Parathyroid adenoma (tissue), 2 donors: ENCODE data around the gene SPSB2.
A peak's percentile ranks its signal among the peaks of the same experiment; 100 is the strongest.
"Not testable (repeated sequence)": the region's sequence is repeated elsewhere in the genome, so short reads cannot be mapped to it uniquely, and the experiment has no call there.

ENCODE experiments used
- H2AFZ ChIP-seq: fragments of 300-600 bp; sonication (generic); one replicate; pipeline ENCODE4 v1.7.0; 2017; ENCODE audit warnings: antibody characterized with exemption, mild to moderate bottlenecking
- H3K27ac ChIP-seq: fragments of 300-600 bp; sonication (generic); one replicate; pipeline ENCODE4 v1.7.0; 2017
- H3K27me3 ChIP-seq: fragments of 300-600 bp; sonication (generic); one replicate; pipeline ENCODE4 v1.7.0; 2017; ENCODE audit warnings: low read length; ENCODE audit not compliant: control insufficient read depth, insufficient read depth
- H3K36me3 ChIP-seq: fragments of 300-600 bp; sonication (generic); one replicate; pipeline ENCODE4 v1.7.0; 2017; ENCODE audit warnings: low read length; ENCODE audit not compliant: control insufficient read depth, insufficient read depth
- H3K4me1 ChIP-seq: fragments of 300-600 bp; sonication (generic); one replicate; pipeline ENCODE4 v1.7.0; 2017; ENCODE audit warnings: control low read depth
- H3K4me2 ChIP-seq: fragments of 300-600 bp; sonication (generic); one replicate; pipeline ENCODE4 v1.7.0; 2017; ENCODE audit warnings: low read length
- H3K4me3 ChIP-seq: fragments of 300-600 bp; sonication (generic); one replicate; pipeline ENCODE4 v1.7.0; 2017; ENCODE audit warnings: low read depth, low read length
- H3K79me2 ChIP-seq: fragments of 300-600 bp; sonication (generic); one replicate; pipeline ENCODE4 v1.7.0; 2017; ENCODE audit warnings: control low read depth
- H3K9ac ChIP-seq: fragments of 300-600 bp; sonication (generic); one replicate; pipeline ENCODE4 v1.7.0; 2017; ENCODE audit warnings: mild to moderate bottlenecking
- H3K9me3 ChIP-seq: fragments of 300-600 bp; sonication (generic); one replicate; pipeline ENCODE4 v1.7.0; 2017; ENCODE audit warnings: low read length; ENCODE audit not compliant: control insufficient read depth
- CTCF ChIP-seq: fragments of 300-600 bp; sonication (generic); IDR thresholded peaks from one replicate; pipeline ENCODE4 v1.7.0; 2017; ENCODE audit warnings: antibody characterized with exemption, mild to moderate bottlenecking
- donor health status: primary hyperparathyroidism.

The SPSB2 gene

GRCh38 chr12:6872073-6873048 is 742 bp downstream of the SPSB2 start:
- Histone ChIP-seq H3K9me3 (no peaks in the 10 kb centered on the region), H3K9ac (peak overlapping the region; percentile 81), H3K4me3 (peak overlapping the region; percentile 84), H2AFZ (peak overlapping the region; percentile 86), H3K27me3 (no peaks in the 10 kb centered on the region), H3K36me3 (no peaks in the 10 kb centered on the region), H3K79me2 (no peaks in the 10 kb centered on the region), H3K4me2 (peak overlapping the region; percentile 100), H3K4me1 (peaks cover 24% of the 10 kb centered on the region), H3K27ac (peak overlapping the region; percentile 79)
- TF ChIP-seq CTCF: peak; percentile 97

GRCh38 chr12:6871052-6871957 is 1.8 kb downstream of the SPSB2 start:
- Histone ChIP-seq H3K27me3 (no peaks in the 10 kb centered on the region), H3K4me2 (peak overlapping the region; percentile 100), H3K4me3 (peak overlapping the region; percentile 84), H3K79me2 (no peaks in the 10 kb centered on the region), H3K36me3 (no peaks in the 10 kb centered on the region), H3K9me3 (no peaks in the 10 kb centered on the region), H3K9ac (no peak overlapping the region), H2AFZ (no peak overlapping the region), H3K27ac (no peak overlapping the region), H3K4me1 (peaks cover 27% of the 10 kb centered on the region)
- TF ChIP-seq CTCF: no peak

- H3K9ac ChIP-seq, H3K4me2 ChIP-seq, H2AFZ ChIP-seq, H3K27ac ChIP-seq, H3K4me3 ChIP-seq, H3K9me3 ChIP-seq, H3K79me2 ChIP-seq, H3K27me3 ChIP-seq, H3K36me3 ChIP-seq: not testable (repeated sequence)
- peaks cover 27% of the 10 kb centered on the region for H3K4me1 ChIP-seq
Observed at GRCh38 chr12:6870304-6870703, 2.8 kb downstream of the SPSB2 start.

- H3K36me3 ChIP-seq: no peaks in the 10 kb centered on the region
- H3K9ac ChIP-seq: no peak overlapping the region
- no peaks in the 10 kb centered on the region for H3K9me3 ChIP-seq
- peak overlapping the region; percentile 77 for H3K4me2 ChIP-seq
- peak; percentile 94 for TF ChIP-seq CTCF
- peak overlapping the region; percentile 29 for H3K4me3 ChIP-seq
- H3K79me2 ChIP-seq: no peaks in the 10 kb centered on the region
- H3K27me3 ChIP-seq: no peaks in the 10 kb centered on the region
- peaks cover 27% of the 10 kb centered on the region for H3K4me1 ChIP-seq
- peak overlapping the region; percentile 45 for H3K27ac ChIP-seq
- H2AFZ ChIP-seq: no peak overlapping the region
Observed at GRCh38 chr12:6869049-6870021, 3.8 kb downstream of the SPSB2 start.
